Gastroesophageal sphincter (tissue), 3 donors: ENCODE data around the gene DTD2.

Experiments used
- POLR2A ChIP-seq, 2 donors: fragments of 450-650 bp; IDR thresholded peaks; one replicate each; pipeline ENCODE4 v1.6.1; 2017; ENCODE audit warnings: antibody characterized with exemption in 2 of 2, mild to moderate bottlenecking in 2 of 2, moderate library complexity in 1 of 2
- POLR2AphosphoS5 ChIP-seq: sonication (generic); formaldehyde crosslinking; IDR thresholded peaks from one replicate; pipeline ENCODE4 v1.6.1; 2017; ENCODE audit warnings: antibody characterized with exemption
- TF ChIP-seq, protein P1 (sequence below), 4 experiments: fragments of 200-600 bp in 2 of 4; fragments of 450-650 bp in 2 of 4; sonication (generic) in 1 of 4; IDR thresholded peaks; one replicate each; pipeline ENCODE4 v1.5.1; 2017 to 2019; ENCODE audit warnings: antibody characterized with exemption in 4 of 4, mild to moderate bottlenecking in 2 of 4, moderate library complexity in 2 of 4

DNA sequence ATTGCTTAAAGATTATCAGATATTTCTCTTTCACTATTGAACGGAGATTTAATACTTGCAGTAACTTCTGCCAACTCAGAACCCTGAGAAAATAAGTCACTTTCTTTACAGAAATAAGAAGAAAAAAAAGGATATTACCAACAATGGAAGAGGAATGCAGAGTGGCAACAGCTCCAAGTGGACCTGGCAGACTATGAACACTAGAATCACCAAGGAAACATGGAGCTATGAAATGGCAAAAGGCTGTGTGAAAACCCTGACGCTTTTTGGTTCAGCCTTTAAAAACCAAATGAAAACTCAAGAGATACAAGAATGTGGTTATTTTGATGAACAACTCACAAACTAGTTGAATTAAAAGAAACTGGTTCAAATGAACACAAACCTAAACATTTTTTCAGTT lies 17.7 kb downstream of the DTD2 start:
- TF ChIP-seq, protein P1, sequence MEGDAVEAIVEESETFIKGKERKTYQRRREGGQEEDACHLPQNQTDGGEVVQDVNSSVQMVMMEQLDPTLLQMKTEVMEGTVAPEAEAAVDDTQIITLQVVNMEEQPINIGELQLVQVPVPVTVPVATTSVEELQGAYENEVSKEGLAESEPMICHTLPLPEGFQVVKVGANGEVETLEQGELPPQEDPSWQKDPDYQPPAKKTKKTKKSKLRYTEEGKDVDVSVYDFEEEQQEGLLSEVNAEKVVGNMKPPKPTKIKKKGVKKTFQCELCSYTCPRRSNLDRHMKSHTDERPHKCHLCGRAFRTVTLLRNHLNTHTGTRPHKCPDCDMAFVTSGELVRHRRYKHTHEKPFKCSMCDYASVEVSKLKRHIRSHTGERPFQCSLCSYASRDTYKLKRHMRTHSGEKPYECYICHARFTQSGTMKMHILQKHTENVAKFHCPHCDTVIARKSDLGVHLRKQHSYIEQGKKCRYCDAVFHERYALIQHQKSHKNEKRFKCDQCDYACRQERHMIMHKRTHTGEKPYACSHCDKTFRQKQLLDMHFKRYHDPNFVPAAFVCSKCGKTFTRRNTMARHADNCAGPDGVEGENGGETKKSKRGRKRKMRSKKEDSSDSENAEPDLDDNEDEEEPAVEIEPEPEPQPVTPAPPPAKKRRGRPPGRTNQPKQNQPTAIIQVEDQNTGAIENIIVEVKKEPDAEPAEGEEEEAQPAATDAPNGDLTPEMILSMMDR (IDR thresholded peaks at IDR 0.05), result no peak
- no peak for TF ChIP-seq POLR2AphosphoS5
- TF ChIP-seq POLR2A (IDR thresholded peaks at IDR 0.05), result no peak
